ENCODE data around the gene RERE.

DNA sequence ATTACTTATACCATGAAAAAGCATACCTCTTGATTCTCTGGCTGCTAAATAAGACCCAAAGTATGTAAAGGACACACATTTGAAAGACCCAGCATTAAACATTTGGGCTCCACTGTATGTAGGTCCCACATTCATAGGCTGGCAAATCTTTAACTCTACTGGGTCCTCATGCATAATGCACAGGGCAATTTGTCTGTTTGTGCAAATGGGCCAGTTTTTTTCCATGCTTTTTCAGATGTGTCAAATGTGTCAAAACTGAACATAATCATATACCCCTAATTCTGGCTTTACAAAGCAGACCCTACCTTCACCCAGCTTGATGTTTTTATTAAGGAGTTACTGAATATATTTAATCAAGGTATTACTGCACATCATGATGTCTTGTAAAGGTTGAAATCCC is 63.7 kb downstream of the RERE start:
- TF ChIP-seq, protein P1, sequence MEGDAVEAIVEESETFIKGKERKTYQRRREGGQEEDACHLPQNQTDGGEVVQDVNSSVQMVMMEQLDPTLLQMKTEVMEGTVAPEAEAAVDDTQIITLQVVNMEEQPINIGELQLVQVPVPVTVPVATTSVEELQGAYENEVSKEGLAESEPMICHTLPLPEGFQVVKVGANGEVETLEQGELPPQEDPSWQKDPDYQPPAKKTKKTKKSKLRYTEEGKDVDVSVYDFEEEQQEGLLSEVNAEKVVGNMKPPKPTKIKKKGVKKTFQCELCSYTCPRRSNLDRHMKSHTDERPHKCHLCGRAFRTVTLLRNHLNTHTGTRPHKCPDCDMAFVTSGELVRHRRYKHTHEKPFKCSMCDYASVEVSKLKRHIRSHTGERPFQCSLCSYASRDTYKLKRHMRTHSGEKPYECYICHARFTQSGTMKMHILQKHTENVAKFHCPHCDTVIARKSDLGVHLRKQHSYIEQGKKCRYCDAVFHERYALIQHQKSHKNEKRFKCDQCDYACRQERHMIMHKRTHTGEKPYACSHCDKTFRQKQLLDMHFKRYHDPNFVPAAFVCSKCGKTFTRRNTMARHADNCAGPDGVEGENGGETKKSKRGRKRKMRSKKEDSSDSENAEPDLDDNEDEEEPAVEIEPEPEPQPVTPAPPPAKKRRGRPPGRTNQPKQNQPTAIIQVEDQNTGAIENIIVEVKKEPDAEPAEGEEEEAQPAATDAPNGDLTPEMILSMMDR (conservative IDR thresholded peaks at IDR 0.05): no peak
- no peak for TF ChIP-seq ZFX (IDR thresholded peaks at IDR 0.05)

Data from C4-2B (cell line).